NK-92 treated with Interleukin-12 subunit alpha and Interleukin-12 subunit beta, amount 100 ng/mL, for 24 hours (cell line): Measurements from ENCODE around the gene TLX2.
"Not testable (repeated sequence)": the region's sequence is repeated elsewhere in the genome, so short reads cannot be mapped to it uniquely, and the experiment has no call there.

Experiments used
- DNase-seq: peaks from one replicate; lab custom pipeline; 2025; lab: John Stamatoyannopoulos, UW

TLX2 gene

DNA sequence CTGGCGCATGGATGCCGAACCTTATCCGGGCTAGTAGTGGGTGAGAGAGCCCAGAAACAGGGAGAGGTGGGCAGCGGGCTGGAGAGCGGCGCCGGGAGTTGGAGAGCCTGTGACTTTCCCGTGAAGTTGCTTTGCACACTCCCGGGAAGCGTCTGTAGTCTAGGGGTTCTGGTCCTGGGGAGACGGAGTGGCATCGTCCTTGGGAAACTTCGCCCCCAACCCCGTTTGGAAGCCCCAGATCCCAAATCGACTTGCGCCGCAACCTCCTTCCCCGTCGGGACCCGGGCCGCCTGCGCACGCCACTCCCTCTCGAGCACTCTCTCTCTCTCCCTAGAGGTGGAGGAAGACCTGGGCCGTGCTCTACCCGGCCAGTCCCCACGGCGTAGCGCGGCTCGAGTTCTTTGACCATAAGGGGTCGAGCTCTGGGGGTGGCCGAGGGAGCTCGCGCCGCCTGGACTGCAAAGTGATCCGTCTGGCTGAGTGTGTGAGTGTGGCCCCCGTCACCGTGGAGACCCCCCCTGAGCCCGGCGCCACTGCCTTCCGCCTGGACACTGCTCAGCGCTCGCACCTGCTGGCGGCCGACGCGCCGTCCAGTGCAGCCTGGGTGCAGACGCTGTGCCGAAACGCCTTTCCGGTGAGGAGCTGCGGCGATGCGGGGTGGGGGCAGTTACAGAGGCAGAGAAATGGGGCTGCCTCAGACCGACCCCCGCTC lies 40.7 kb downstream of the TLX2 start:
- no peak for DNase-seq

DNA sequence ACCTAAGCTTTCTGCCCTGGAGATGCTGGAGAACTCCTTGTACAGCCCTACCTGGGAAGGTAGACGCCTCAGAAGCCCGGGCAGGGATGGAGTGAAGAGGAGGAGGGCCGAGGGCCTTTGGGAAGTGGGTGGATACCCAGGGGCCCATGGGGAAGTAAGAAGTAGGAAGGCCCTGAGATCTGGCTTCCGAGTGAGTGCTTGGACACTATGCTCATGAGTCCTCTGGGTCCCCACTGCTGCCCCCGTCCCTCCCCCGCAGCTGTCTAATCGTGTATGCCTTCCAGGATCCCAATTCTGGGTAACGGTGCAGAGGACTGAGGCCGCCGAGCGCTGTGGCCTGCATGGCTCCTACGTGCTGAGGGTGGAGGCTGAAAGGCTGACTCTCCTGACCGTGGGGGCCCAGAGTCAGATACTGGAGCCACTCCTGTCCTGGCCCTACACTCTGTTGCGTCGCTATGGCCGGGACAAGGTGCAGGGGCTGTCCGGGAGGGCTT lies 41.4 kb downstream of the TLX2 start:
- DNase-seq = no peak

DNA sequence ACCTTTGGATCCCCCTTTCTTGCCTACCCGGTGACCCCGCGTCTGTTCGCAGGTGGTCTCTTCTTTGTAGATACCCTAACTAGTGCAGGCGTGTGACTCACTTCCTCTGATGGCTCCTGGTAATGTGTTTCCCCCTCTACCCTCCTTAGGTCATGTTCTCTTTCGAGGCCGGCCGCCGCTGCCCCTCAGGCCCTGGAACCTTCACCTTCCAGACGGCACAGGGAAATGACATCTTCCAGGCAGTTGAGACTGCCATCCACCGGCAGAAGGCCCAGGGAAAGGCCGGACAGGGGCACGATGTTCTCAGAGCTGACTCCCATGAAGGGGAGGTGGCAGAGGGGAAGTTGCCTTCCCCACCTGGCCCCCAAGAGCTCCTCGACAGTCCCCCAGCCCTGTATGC lies 41.9 kb downstream of the TLX2 start:
- no peak for DNase-seq

DNA sequence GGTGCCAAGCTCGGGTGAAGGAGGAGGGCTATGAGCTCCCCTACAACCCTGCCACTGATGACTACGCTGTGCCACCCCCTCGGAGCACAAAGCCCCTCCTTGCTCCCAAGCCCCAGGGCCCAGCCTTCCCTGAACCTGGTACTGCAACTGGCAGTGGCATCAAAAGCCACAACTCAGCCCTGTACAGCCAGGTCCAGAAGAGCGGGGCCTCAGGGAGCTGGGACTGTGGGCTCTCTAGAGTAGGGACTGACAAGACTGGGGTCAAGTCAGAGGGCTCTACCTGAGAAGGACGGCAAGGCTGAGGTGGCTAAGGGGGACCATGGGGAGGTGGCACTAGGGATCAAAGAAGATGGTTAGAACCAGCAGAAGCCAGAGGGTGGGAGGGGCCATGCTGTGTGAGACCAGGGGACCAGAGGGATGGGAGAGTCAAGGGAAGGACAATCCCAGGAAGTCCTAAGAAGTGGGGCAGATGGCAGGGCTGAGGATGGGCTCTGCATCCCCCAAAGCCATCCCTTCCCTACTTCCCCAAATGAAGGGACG lies 42.7 kb downstream of the TLX2 start:
- DNase-seq = no peak

DNA sequence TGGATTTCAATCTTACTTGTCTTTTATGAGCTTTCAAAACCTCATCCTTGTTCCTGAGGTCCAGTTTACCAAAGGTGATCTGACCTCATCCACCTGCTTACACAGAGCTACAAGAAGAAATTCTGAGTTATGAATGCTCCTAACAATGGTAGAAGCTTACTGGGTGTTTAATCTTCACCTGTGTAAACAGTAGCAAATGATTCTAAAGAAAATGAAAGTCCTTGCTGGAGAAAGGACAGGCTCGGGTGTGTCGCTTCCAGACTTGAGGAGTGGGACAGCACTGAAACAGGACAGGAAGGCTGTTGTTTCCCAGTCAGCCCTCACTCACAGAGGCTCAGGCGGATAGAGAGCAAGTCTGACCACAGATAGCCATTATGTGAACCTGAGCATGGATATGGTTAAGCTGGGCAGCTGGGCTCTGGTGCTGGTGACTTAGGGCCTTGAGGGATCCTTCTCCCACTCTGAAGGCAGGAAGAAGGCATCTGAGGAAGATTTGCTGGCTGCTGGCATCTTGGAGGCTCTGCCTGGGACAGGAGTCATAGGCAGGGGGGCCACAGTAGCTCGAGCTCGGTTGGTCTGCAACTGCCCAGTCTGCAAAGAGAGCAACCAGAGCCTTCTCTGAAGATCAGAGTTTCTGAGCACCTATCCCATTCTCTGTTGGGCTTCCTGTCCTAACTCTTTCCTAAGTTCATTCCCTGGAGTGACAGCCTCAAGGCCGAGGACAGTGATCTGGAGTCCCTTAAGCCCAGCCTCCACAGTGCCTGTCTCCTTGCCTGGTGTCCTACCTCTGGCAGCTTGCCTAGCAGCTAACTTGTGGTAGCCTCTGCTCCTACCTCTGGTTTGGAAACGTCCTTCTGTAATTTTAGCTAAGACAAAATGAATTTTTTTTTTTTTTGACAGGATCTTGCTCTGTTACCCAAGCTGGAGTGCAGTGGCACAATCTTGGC lies 44.3 kb downstream of the TLX2 start:
- no peak for DNase-seq

DNA sequence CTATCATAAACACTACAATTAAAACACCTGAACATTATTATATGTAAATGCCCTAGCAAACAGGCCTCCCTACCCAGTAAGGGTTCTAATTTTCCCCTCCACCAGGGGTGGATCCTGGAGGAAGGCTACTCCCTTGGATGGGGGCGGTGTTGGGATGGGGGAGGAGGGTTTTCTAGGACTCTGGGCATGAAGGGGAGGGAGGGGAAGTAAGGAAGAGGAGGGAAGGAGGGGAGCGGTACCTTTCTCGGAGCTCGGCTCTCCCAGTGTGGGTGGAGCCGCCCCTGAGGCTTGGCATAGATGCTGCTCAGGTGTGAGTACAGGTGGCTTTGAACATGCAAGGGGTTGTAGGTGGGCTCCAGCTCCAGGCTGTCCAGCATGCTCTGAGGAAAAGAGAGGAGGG lies 45.7 kb downstream of the TLX2 start:
- DNase-seq = no peak

DNA sequence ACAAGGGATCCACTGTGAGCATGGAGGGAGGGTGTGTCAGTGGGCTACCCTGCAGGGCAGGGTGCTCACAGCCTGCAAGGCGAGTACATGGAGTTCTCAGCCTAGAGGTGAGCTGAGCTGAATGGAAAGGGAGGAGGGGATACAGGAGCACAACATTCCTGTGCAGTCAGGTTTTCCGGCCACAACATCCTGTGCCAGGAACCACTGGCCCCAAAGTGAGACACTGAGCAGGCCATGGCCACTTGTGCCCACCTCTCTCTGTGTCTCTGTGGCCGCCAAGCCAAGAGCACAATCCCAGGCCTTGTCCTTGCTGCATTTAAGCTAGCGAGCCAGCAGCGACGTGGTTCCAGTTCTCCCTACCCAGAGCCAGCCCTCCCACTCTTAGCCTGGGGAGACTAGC lies 46.3 kb downstream of the TLX2 start:
- DNase-seq = no peak

DNA sequence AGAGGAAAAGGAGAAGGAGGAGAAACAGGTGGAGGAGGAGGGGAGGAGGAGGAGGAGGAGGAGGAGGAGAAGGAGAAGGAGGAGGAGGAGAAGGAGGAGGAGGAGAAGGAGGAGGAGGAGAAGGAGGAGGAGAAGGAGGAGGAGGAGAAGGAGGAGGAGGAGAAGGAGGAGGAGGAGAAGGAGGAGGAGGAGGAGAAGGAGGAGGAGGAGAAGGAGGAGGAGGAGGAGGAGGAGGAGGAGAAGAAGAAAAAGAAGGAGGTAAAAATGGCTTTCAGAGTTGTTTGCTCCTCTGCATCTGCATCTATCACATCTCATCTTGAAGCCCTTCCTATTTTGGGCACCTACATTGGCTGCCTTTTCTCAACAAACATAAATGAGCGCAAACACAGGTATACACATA lies 46.8 kb downstream of the TLX2 start:
- not testable (repeated sequence) for DNase-seq

DNA sequence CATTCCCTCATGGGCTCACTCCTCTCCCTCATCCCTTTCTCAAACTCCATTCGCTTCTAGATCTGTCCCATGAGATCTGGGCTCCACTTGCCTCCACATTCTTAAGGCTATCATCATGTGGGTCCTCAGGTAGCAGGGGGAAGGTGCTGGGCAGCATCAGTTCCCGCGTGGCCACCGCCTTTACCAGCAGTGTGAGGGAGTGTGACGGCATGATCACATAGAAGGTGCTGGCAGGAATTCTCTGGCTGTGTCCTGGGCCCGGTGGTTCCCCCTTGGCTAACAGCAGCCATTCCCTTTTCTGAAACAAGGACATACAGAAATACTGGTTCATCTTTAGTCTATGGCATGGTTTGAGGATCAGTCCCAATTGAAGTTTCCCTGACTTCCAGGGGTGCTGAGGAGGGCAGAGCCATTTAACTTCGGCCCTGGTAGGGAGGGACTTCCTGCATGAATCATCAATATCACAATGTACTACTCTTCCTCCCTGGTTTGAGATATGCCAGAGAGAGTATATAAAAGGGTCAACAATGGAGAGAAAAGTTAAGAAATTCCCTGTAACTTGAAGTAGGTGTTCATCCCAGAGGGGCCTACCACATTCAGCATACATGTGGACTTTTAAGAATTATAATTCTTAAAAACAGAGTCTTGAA lies 48.0 kb downstream of the TLX2 start:
- no peak for DNase-seq

DNA sequence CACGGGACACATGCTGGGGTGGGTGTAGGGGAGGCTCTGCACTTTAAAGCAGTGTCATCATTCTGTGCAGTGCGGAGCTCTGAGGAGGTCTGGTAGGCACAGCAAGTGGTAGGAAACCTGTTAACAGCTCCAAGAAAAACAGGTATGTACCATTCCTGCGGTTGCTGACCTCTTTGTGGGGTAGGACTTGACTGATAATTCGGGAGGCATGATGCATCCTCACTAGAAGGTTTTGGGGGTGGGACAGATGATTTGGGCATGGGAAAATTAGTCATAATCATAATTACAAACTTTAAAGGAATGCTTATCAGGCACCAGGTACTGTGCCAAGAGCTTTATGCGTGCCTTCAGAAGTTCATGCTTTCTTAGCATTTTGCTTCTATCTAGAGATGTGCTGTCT lies 50.0 kb downstream of the TLX2 start:
- no peak for DNase-seq

DNA sequence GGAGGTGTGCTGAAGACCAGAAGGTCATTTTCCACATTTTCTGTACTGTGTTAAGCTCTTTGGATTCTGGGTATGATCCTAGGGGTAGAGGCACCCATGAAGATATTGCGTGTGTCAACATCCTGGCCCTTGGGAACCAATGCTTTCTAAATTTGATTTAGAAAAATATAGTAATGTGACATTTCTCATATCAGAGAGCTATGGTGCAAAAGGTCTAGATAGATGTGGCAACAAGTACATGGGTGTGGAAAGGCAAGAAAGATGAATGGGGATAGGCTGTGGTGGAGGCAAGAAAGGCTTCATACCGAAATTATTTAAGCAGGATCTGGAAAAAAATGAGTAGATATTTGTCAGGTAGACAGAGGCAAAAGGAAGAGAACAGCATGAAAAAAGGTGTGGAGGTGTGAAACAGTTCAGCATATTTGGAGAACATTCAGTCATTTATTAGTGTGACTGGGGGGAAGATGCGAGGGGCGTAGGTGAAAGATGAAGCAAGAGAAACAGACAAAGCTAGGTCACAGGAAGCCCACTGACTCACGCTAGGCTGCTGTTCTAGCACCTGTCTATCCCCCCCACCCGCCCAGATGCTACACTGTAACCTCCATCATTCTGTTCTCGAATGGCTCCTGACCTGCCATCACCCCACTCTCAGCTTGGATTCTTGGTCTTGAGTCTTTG lies 52.0 kb downstream of the TLX2 start:
- DNase-seq = peak; percentile 49

DNA sequence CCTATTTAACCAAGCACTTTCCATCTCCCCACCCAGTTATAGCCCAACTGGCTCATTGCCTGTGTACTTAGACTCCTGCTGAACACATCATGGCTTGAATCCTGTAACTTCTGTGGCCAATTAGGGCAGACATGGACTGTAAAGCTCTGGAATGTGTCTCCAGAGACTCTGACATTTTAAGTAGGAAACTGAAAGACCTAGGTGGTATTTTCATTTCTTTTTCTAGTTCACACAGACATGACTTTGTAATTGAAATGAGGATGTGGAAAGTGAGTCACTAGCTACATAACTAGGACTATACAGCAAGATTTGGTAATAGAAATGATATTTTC lies 52.5 kb downstream of the TLX2 start:
- DNase-seq = no peak
